BLaER1 treated with 17β-estradiol and CSF1 and Interleukin-3, amounts not matched to agents 10 nM and 100 nM (cell line): ENCODE data around the gene LAMA4.
A peak's percentile ranks its signal among the peaks of the same experiment; 100 is the strongest.

Experiments
- H3K27ac ChIP-seq, 11 experiments: shearing (Covaris generic); formaldehyde crosslinking; 2 replicates each; pipeline ENCODE4 v1.8.1; 2022
- H3K27me3 ChIP-seq, 11 experiments: shearing (Covaris generic); formaldehyde crosslinking; 2 replicates each; pipeline ENCODE4 v1.8.1; 2022
- H3K36me3 ChIP-seq, 11 experiments: shearing (Covaris generic); formaldehyde crosslinking; 2 replicates each; pipeline ENCODE4 v1.8.1; 2022
- H3K4me1 ChIP-seq, 10 experiments: shearing (Covaris generic); formaldehyde crosslinking; 2 replicates each; pipeline ENCODE4 v1.8.1; 2022
- H3K4me2 ChIP-seq, 11 experiments: shearing (Covaris generic); formaldehyde crosslinking; 2 replicates each; pipeline ENCODE4 v1.8.1; 2022
- H3K4me3 ChIP-seq, 10 experiments: shearing (Covaris generic); formaldehyde crosslinking; 2 replicates each; pipeline ENCODE4 v1.8.1; 2022
- H3K9ac ChIP-seq, 11 experiments: shearing (Covaris generic); formaldehyde crosslinking; 2 replicates each; pipeline ENCODE4 v1.8.1; 2022
- H3K9me3 ChIP-seq, 11 experiments: shearing (Covaris generic); formaldehyde crosslinking; replicated peaks in 1 of 11; 2 replicates each; pipeline ENCODE4 v1.8.1; 2022
- H4K20me1 ChIP-seq, 11 experiments: shearing (Covaris generic); formaldehyde crosslinking; 2 replicates each; pipeline ENCODE4 v1.8.1; 2022
- Cebpa-rat ChIP-seq, 11 experiments: shearing (Covaris generic); IDR thresholded peaks; 2 replicates each; pipeline ENCODE4 v1.8.1; 2022

The LAMA4 gene

GRCh38 chr6:112144145-112144926 lies 110.0 kb downstream of the LAMA4 start:
- peaks cover 0 to under 1% (median 0%) of the 10 kb centered on the region in 10 experiments; a peak in 1 of 20 replicates for H3K4me1 ChIP-seq
- H3K9ac ChIP-seq: no peak overlapping the region
- no peaks in the 10 kb centered on the region for H3K9me3 ChIP-seq
- no peaks in the 10 kb centered on the region for H3K27me3 ChIP-seq
- H3K27ac ChIP-seq: no peak overlapping the region
- H3K4me2 ChIP-seq: no peak overlapping the region
- no peaks in the 10 kb centered on the region for H4K20me1 ChIP-seq
- H3K36me3 ChIP-seq: no peaks in the 10 kb centered on the region
- no peak for TF ChIP-seq Cebpa-rat (IDR thresholded peaks at IDR 0.05)
- H3K4me3 ChIP-seq: no peak overlapping the region

GRCh38 chr6:112141707-112142106 lies 112.7 kb downstream of the LAMA4 start:
- Histone ChIP-seq H4K20me1 (no peaks in the 10 kb centered on the region), H3K4me3 (no peak overlapping the region), H3K9me3 (no peaks in the 10 kb centered on the region), H3K9ac (no peak overlapping the region), H3K27me3 (no peaks in the 10 kb centered on the region), H3K27ac (no peak overlapping the region), H3K36me3 (no peaks in the 10 kb centered on the region), H3K4me1 (no peaks in the 10 kb centered on the region), H3K4me2 (no peak overlapping the region)
- TF ChIP-seq Cebpa-rat (IDR thresholded peaks at IDR 0.05): no peak

GRCh38 chr6:112139052-112139451 lies 115.3 kb downstream of the LAMA4 start:
- no peak overlapping the region for H3K4me2 ChIP-seq
- H3K36me3 ChIP-seq: no peaks in the 10 kb centered on the region
- no peaks in the 10 kb centered on the region for H4K20me1 ChIP-seq
- H3K27me3 ChIP-seq: no peaks in the 10 kb centered on the region
- no peaks in the 10 kb centered on the region for H3K4me1 ChIP-seq
- no peak overlapping the region for H3K27ac ChIP-seq
- no peak for TF ChIP-seq Cebpa-rat (IDR thresholded peaks at IDR 0.05)
- H3K9ac ChIP-seq: no peak overlapping the region
- no peak overlapping the region for H3K4me3 ChIP-seq
- H3K9me3 ChIP-seq: no peaks in the 10 kb centered on the region

- H3K27ac ChIP-seq: no peak overlapping the region
- H3K9ac ChIP-seq: no peak overlapping the region
- no peak for TF ChIP-seq Cebpa-rat (IDR thresholded peaks at IDR 0.05)
- peaks cover 0 to 10% (median 0%) of the 10 kb centered on the region in 11 experiments; a peak in 1 of 22 replicates for H3K27me3 ChIP-seq
- no peaks in the 10 kb centered on the region for H4K20me1 ChIP-seq
- no peak overlapping the region for H3K4me3 ChIP-seq
- no peaks in the 10 kb centered on the region for H3K4me1 ChIP-seq
- H3K9me3 ChIP-seq: no peaks in the 10 kb centered on the region
- H3K36me3 ChIP-seq: no peaks in the 10 kb centered on the region
- no peak overlapping the region for H3K4me2 ChIP-seq
Observed at GRCh38 chr6:112130878-112131277, 123.5 kb downstream of the LAMA4 start.

GRCh38 chr6:112128208-112128607 lies 126.2 kb downstream of the LAMA4 start:
- Histone ChIP-seq H3K27me3 (peaks cover 0 to 32% (median 0%) of the 10 kb centered on the region in 11 experiments; a peak in 2 of 22 replicates), H3K36me3 (no peaks in the 10 kb centered on the region), H3K4me3 (no peak overlapping the region), H4K20me1 (no peaks in the 10 kb centered on the region), H3K9me3 (no peaks in the 10 kb centered on the region), H3K4me1 (peaks cover 0 to 10% (median under 1%) of the 10 kb centered on the region in 10 experiments; a peak in 12 of 20 replicates), H3K27ac (no peak overlapping the region), H3K9ac (no peak overlapping the region), H3K4me2 (no peak overlapping the region)
- no peak for TF ChIP-seq Cebpa-rat (IDR thresholded peaks at IDR 0.05)

GRCh38 chr6:112123982-112124381 lies 130.4 kb downstream of the LAMA4 start:
- Histone ChIP-seq H3K9me3 (no peaks in the 10 kb centered on the region), H3K4me2 (peak overlapping the region in 3 of 11 experiments; percentile 57 to 73 (median 64); a peak in 3 of 22 replicates), H3K9ac (no peak overlapping the region), H3K4me3 (no peak overlapping the region), H4K20me1 (no peaks in the 10 kb centered on the region), H3K27me3 (peaks cover 0 to 50% (median 0%) of the 10 kb centered on the region in 11 experiments; a peak in 3 of 22 replicates), H3K36me3 (no peaks in the 10 kb centered on the region), H3K27ac (no peak overlapping the region), H3K4me1 (peaks cover 0 to 23% (median 6%) of the 10 kb centered on the region in 10 experiments; a peak in 13 of 20 replicates)
- TF ChIP-seq Cebpa-rat (IDR thresholded peaks at IDR 0.05): no peak

GRCh38 chr6:112122756-112123155 lies 131.6 kb downstream of the LAMA4 start:
- H3K4me3 ChIP-seq: no peak overlapping the region
- no peaks in the 10 kb centered on the region for H4K20me1 ChIP-seq
- TF ChIP-seq Cebpa-rat (IDR thresholded peaks at IDR 0.05): no peak
- H3K27me3 ChIP-seq: peaks cover 0 to 45% (median 0%) of the 10 kb centered on the region in 11 experiments; a peak in 3 of 22 replicates
- H3K9me3 ChIP-seq: no peaks in the 10 kb centered on the region
- no peak overlapping the region for H3K27ac ChIP-seq
- H3K4me2 ChIP-seq: peak overlapping the region in 7 of 11 experiments; percentile 1 to 73 (median 56); a peak in 10 of 22 replicates
- H3K4me1 ChIP-seq: peaks cover 0 to 28% (median 7%) of the 10 kb centered on the region in 10 experiments; a peak in 13 of 20 replicates
- H3K9ac ChIP-seq: no peak overlapping the region
- H3K36me3 ChIP-seq: no peaks in the 10 kb centered on the region

GRCh38 chr6:112118034-112118433 lies 136.3 kb downstream of the LAMA4 start:
- no peak overlapping the region for H3K4me3 ChIP-seq
- no peak overlapping the region for H3K9ac ChIP-seq
- no peaks in the 10 kb centered on the region for H3K9me3 ChIP-seq
- peaks cover 0 to 24% (median 9%) of the 10 kb centered on the region in 10 experiments; a peak in 13 of 20 replicates for H3K4me1 ChIP-seq
- H4K20me1 ChIP-seq: no peaks in the 10 kb centered on the region
- peak overlapping the region in 4 of 11 experiments; percentile 8 to 72 (median 58); a peak in 6 of 22 replicates for H3K4me2 ChIP-seq
- H3K27me3 ChIP-seq: peaks cover 0 to 22% (median 0%) of the 10 kb centered on the region in 11 experiments; a peak in 2 of 22 replicates
- no peak overlapping the region for H3K27ac ChIP-seq
- no peaks in the 10 kb centered on the region for H3K36me3 ChIP-seq
- TF ChIP-seq Cebpa-rat (IDR thresholded peaks at IDR 0.05): no peak

GRCh38 chr6:112117554-112117953 lies 136.8 kb downstream of the LAMA4 start:
- no peaks in the 10 kb centered on the region for H3K9me3 ChIP-seq
- no peak overlapping the region for H3K9ac ChIP-seq
- H3K27me3 ChIP-seq: peaks cover 0 to 22% (median 0%) of the 10 kb centered on the region in 11 experiments; a peak in 2 of 22 replicates
- H3K27ac ChIP-seq: no peak overlapping the region
- no peaks in the 10 kb centered on the region for H4K20me1 ChIP-seq
- TF ChIP-seq Cebpa-rat (IDR thresholded peaks at IDR 0.05): no peak
- peaks cover 0 to 20% (median 5%) of the 10 kb centered on the region in 10 experiments; a peak in 11 of 20 replicates for H3K4me1 ChIP-seq
- H3K4me3 ChIP-seq: no peak overlapping the region
- H3K36me3 ChIP-seq: no peaks in the 10 kb centered on the region
- peak overlapping the region in 5 of 11 experiments; percentile 8 to 72 (median 55); a peak in 9 of 22 replicates for H3K4me2 ChIP-seq
